HG03442 (cell line): ENCODE results near the gene HS3ST2.
"Not testable (repeated sequence)": the region's sequence is repeated elsewhere in the genome, so short reads cannot be mapped to it uniquely, and the experiment has no call there.

ENCODE experiments used
- ATAC-seq: cut with Tn5 transposase; IDR thresholded peaks from one replicate; pipeline ENCODE4 v1.9.1; 2021; ENCODE audit warnings: mild to moderate bottlenecking, moderate library complexity; ENCODE audit not compliant: unreplicated experiment

The HS3ST2 gene

DNA sequence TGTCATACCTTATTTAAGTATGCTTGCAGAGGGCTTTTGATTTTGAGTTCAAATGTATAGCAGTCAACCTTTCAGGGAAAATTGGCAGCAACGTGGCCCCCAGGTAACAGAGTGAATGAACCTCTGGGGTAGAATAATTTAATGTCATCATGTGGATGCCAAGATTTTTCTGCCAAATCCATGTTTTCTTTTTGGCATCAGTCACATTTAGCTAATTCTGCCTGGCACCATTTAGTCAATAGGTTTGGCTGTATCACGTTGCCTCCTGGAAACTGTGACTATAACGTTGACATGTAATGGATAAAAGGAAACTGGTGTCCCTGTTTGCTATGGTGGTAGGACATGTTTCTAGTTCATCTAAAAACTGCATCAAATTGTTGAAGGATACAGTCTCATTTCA, 115.5 kb downstream of the HS3ST2 start:
- no peak for ATAC-seq

DNA sequence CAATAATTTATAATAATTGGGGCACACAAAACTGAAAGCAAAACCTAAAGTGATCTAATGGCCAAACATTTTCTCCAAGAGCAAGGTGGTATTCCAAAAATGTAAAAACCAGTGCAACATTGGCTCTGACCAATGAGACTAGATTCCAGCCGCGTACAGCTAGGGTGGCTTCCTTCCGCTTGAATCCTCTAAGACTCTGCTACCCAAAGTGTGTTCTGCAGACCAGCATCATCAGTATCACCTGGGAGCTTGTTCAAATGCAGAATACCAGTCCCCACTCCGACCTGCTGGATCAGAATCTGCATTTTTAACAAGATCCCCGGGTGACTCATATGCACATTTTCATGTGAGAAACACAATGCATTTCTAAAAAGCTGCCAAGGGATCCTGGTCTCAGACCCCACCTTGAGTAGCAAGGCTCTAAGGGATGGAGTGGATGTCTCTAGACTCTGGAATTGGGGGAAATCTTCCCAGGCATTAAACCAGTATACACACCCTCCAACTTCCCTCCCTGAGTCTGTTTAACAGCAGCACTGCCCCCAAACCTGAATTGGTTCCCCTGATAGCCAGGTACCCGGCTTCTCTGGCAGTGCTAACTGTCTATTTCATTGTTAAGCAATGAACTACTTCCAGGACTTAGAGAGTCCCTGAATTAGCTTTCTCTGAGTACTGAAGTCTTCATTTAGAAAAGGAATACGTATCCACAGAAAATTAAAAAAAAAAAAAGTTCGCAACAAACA, 118.2 kb downstream of the HS3ST2 start:
- ATAC-seq, result no peak

DNA sequence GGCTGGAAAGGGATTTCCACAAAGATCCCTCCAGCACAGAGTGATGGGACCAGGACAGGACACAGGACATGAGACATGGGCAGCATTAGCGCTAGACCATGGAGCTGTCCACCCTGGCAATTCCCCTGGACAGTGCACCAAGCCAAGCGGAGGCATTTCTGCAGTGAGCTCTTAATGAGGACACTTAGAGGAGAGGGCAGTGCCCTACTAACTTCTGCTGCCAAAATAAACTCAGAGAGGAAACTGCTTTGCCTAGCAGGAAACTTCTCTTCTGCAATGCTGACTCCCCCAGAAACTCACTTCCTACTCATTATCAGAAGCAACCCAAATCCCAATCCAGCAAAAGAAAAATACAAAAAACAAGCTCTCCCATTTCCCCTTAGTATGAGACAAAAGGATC, 119.2 kb downstream of the HS3ST2 start:
- no peak for ATAC-seq

DNA sequence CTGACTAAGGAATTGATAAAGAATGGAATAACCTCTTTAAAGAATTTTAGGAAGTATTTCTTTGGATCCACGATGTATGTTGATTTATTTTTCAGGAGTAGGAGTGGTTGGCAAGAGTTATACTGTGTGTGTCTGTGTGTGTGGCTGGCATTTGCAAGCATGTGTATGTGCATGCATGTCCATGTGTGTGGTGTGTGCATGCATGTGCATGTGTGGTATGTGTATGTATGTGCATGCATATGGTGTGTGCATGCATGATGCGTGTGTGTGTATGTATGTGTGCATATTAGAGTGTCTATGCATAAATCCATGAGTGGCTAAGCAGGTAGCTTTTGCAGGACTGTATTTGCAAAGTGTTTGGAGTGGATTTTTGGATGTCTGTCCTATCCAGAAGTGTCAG, 120.8 kb downstream of the HS3ST2 start:
- no peak for ATAC-seq

DNA sequence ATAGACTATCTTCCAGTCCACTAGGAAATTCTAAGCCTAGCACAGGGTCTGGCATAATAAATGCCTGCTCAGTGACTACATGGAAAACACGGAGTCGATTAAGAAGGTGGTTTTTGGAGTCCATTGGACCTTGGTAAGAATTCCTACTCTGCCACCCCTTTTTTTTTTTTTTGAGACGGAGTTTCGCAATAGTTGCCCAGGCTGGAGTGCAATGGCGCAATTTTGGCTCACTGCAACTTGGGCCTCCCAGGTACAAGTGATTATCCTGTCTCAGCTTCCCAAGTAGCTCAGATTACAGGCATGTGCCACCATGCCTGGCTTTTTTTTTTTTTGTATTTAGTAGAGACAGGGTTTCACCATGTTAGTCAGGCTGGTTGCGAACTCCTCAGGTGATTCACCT, 123.2 kb downstream of the HS3ST2 start:
- ATAC-seq, result no peak

DNA sequence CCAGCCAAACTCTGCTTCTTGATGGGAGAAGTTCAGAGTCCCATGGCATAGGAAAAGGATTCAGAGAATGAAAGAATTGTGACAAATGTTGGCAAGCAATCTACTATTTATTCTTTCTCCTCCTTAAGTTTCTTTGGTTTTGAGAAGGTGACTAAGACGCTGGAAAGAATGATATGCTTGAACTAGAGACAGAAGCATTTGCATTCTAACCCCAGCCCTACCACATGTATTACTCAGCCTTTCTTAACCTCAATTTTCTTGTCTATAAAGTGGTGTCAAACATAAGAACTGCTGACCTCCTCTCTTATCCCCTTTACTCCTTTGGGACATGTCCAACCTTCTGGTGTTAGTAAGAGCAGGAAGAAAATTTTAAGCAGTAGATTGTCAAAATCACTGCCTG, 124.7 kb downstream of the HS3ST2 start:
- no peak for ATAC-seq

DNA sequence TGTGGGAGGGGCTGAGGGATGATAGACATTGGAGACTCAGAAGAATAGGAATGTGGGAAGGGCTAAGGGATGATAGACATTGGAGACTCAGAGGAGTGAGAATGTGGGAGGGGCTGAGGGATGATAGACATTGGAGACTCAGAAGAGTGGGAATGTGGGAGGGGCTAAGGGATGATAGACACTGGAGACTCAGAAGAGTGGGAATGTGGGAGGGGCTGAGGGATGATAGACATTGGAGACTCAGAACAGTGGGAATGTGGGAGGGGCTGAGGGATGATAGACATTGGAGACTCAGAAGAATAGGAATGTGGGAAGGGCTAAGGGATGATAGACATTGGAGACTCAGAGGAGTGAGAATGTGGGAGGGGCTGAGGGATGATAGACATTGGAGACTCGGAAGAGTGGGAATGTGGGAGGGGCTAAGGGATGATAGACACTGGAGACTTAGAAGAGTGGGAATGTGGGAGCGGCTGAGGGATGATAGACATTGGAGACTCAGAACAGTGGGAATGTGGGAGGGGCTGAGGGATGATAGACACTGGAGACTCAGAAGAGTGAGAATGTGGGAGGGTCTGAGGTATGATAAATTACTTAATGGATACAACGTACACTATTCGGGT, 125.9 kb downstream of the HS3ST2 start:
- not testable (repeated sequence) for ATAC-seq

DNA sequence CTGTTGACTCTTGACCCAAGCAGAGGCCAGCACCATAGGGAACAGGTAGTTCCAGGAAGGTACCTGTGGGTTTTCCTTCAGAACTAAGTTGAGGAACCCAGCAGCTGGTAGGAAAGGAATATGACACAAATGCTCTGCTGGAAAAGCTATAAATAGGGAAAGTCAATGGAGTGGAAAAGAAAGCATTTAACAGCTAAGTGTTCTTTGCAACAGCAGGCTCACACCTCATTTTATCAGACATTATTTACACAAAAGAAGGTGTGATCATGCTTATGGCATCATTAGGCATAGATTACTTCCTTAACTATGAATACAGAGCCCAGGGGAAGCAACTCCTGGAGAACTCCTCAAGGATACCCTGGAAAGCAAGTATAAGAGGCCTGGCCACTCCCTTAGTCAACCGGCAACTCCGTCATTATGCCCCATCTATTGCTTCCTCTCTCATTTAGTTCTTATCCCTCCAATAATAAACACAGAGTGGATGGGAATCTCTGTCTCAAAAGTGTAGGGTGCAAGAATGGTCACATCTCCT, 128.1 kb downstream of the HS3ST2 start:
- ATAC-seq, result no peak

DNA sequence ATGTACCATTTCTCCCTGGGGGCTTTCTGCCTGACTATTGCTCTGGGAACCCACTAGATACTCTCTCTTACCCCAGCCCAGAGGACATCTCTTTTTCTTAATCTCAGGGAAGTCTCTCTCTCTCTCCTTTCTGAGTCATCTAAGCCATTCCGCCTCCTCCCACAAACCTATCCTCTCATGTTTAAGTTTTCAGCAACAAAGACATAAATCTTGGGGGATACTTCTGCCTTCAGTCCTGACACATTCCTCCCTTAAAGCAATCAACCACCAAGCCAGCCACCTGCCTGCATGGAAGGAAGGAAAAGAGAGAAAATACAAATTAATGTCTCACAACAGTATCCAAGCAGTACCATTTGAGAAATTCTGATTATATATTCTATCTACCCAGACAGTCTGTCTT, 128.8 kb downstream of the HS3ST2 start:
- ATAC-seq, result no peak

DNA sequence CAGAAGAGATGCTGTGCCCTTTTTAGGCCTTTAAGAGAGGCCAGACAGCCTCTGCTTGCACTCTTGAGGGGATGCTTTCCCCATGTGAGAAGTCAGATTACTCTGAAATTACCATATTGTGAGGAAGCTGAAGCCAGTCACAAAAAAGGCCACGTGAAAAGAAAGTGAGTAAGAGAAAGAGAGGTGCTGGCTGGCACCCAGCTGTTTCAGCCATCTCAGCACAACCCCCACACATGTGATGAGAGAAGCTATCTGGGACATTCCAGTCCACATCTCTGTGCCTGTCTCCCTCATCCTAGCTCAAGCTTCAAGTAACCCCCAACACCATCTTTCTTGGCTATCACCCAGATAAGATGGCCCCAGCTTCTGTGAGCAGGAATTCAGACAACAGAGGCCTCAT, 131.4 kb downstream of the HS3ST2 start:
- ATAC-seq, result no peak

DNA sequence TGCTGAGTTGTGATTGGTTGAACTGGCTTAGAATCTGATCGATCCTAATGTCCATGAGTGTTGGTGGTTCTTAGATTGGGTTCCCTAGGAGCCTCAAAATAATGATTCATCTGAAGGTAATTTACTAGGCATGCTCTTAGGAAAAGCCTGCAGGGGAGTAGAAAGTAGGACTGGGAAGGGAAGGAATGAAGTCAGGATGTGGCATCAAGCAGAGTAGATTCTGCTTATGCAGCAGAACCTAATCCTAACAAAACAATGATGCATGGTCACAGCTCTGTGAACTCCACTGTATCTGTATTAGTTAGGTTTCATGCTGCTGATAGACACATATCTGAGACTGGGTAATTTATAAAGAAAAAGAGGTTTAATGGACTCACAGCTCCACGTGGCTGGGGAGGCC, 132.5 kb downstream of the HS3ST2 start:
- no peak for ATAC-seq

DNA sequence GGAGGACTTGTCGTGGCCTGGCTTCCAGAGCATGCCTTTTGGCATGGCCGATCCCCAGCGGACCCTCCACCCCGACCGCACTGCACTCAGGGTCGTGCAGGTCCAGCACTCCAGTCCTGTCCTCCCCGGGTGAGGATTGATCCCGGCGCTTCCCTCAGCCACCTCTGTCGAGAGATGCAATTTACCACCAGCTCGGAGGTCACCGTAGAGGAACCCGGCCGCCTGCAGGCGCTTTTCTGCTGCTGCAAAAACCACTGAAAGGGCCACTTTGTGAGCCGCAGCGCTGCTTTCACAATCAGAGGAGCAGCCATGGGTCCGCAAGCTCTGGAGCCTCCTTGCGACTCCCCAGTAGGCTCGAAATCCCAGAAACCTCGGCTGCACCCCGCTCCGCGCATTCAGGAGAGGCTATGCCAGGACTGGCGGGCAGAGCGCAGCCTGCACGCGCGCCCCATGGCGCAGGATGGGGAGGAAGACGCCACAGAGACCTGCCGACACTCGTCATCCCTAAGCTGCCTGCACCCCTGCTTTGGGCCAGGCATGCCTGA, 134.2 kb downstream of the HS3ST2 start:
- ATAC-seq, result no peak

DNA sequence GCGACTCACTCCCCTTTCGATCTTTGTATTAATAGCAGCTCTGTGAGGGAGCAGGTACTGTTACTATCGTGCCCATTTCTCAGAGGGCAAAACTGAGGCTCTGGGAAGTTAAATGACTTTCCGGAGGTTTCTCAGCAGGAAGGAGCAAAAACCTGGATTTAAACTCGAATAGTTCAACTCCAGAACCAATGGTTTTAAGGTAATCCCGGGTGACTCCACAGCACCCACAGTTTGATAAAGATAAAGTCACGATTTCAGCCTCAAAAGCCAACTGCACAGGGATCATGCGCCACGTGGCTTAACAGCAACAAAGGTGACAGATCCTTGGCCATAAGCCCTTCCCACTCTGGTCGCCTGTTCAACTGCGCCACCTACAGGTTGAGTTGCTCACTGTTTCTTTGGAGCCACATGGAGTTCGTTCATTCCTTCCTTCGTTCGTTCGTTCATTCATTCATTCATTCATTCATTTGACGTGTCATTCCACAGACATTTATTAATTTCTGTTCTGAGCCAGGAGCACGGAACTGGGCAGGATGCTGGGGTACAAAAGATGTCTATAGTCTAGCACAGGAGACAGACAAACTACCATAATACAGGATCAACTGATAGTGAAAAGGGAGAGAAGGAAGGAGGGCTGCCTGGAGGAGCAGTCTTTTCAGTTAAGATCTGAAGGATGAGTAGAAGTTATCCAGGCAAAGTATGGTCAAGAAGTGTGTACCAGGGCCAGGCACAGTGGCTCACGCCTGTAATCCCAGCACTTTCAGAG, 134.8 kb downstream of the HS3ST2 start:
- no peak for ATAC-seq

DNA sequence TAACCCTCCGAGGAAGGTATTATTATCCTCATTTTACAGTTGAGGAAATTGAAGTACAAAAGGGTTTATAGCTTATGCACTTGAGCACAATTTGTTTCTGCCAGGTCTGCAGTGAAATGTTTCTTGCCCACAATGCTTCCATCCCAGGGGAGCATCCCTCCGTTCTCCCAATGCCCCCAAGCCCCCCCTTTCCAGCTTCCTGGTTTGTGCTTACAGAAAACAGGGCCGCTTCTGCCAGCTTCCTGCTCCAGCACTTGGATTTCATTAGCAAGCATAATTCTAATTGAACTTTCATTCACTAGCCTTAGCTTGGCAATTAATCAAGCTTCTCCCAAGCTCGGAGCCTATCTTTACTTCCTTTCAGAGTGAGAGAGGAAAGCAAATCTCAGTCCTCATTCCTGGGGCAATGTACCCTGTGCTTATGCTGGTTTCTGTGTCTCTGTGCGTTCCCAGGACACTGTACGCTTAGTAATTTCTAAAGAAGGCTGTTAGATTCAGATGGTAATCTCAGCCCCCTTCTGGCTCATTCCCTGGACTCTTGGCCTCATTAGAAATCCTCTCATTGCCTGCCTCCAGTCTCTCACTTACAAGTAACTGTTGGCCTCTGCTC, 141.6 kb downstream of the HS3ST2 start:
- no peak for ATAC-seq

DNA sequence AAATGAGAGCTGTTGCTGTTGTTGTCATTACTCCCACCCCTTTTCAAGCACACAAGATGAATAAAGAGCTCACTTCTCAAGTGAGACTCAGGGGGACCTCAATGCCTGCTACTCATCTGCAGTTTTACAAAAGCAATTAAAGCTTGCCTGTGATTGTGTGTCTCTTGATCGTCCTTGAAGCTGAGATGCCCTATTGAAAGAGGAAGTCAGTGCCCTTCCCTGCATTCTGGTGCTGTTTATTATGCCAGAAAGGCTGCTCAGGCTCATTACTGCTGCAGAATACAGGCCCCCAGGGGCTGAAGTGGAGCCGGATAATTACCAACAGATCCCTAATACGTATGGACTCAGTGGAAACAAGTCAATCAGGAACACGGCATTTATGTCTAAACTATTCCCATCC, 147.2 kb downstream of the HS3ST2 start:
- ATAC-seq, result no peak

DNA sequence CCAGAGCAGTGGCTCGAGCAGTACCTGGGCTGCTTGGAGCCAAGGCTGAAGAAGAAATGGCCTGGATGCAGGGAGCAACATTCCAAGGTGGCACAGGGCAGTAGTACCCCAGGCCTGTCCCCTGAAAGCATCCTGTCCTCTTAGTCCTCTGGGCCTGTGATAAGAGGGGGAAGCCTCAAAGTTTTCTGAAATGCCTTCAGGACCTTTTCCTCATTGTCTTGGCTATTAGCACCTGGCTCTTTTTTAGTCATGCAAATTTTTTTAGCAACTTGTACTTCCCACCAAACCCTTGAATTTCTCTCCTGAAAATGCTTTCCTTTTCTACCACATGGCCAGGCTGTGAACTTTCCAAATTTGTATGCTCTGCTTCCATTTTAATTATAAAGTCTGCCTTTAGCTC, 148.9 kb downstream of the HS3ST2 start:
- ATAC-seq, result no peak
